ENCODE measurements around the gene KRT33A. TPM values are rescaled to one million over a fixed set of nuclear protein-coding genes. Genes with fewer than 3 reads are reported as not detected.

Gene KRT33A
- total and polyA plus RNA-seq, 2 experiments from 2014 or later: not detected

DNA sequence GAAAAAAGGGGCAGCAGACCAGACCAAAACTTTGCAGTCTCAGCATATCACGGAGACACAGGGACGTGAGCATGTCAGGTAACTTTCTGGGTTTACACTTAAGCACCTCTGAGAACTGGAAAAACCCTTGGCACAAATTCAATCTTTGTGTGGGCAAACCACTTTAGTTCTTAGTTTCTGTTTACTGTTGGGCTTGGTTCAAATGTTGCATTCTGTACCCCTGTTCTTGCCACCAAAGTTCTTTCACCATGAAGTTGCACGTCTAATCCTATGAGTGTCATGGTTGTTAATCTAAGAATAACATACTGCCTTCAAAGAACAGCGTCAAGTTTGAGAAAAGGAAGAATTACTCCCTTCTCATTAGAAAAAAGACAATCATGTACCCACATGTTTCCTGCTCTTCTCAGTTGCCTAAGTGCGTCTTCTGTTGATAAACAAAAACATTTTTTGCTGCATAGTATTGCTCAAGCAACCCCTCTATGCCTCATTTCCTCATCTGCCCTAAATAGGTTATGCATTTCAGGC lies 11.6 kb downstream of the KRT33A start:
- no peak overlapping the region for H3K4me3 ChIP-seq
- no peaks in the 10 kb centered on the region for H3K36me3 ChIP-seq (ENCODE audit: low read depth)
- no peak overlapping the region for H3K4me2 ChIP-seq (ENCODE audit: unreplicated experiment)
- no peaks in the 10 kb centered on the region for H3K4me1 ChIP-seq (ENCODE audit: insufficient read depth)
- no peaks in the 10 kb centered on the region for H3K9me3 ChIP-seq (ENCODE audit: low read depth)
- TF ChIP-seq EZH2 (IDR thresholded peaks at IDR 0.05; ENCODE audit: insufficient read depth, poor library complexity, severe bottlenecking) (no peak), EZH2phosphoT487 (IDR thresholded peaks at IDR 0.05; ENCODE audit: insufficient read depth, low read depth) (no peak)
- 54% methylated on average over 5 of the region's 5 CpGs for WGBS, 2 experiments (ENCODE audit: low coverage in 1 of 2, low lambda C conversion rate in 2 of 2, missing lambda C conversion rate in 2 of 2)
- H3K27me3 ChIP-seq (replicated peaks; ENCODE audit: insufficient read depth): no peaks in the 10 kb centered on the region
- H3K9ac ChIP-seq: no peak overlapping the region
- H3F3A ChIP-seq (ENCODE audit: insufficient read depth): peaks cover 11% of the 10 kb centered on the region; the same call in 1 of the 2 replicates
- H4K20me1 ChIP-seq (ENCODE audit: insufficient read depth): no peaks in the 10 kb centered on the region
- H3K79me2 ChIP-seq (ENCODE audit: insufficient read depth): no peaks in the 10 kb centered on the region
- H3K27ac ChIP-seq: no peak overlapping the region
- H3K9me2 ChIP-seq (ENCODE audit: insufficient read depth): no peaks in the 10 kb centered on the region
- peak; percentile 46 for DNase-seq
- 0 out of 2 replicates have a peak overlapping the region, but pooled peaks have one; percentile 24 for H2AFZ ChIP-seq
- in situ Hi-C loops (cut with MboI): loop anchor here (25.0 kb wide), 1 partner anchor 323 kb away; no protein-coding TSS in a partner anchor

DNA sequence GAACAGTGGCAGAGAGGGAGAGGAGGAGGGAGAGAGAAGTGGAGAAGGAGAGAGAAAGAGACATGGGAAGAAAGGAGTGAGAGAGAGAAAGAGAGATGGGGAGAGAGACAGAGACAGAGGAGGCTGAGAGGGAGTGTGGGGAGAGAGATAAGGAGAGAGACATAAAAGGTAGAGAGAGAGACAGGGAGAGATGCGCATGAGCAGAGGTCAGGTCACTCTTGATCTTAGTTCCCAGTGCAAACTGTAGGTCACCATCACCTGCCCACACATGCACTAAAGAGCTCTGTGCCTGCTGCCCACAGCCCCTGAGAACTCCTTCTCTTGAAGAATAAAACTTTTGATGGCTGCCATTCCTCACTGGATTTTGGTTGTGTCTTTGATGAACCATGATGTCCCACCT lies 14.9 kb downstream of the KRT33A start:
- no peak for DNase-seq
- no peak overlapping the region for H3K9ac ChIP-seq
- H3K27me3 ChIP-seq (replicated peaks; ENCODE audit: insufficient read depth): no peaks in the 10 kb centered on the region
- no peak overlapping the region for H3K27ac ChIP-seq
- no peak overlapping the region for H2AFZ ChIP-seq
- H3K4me3 ChIP-seq: no peak overlapping the region
- TF ChIP-seq EZH2 (IDR thresholded peaks at IDR 0.05; ENCODE audit: insufficient read depth, poor library complexity, severe bottlenecking) (no peak), EZH2phosphoT487 (IDR thresholded peaks at IDR 0.05; ENCODE audit: insufficient read depth, low read depth) (no peak)
- no peak overlapping the region for H3K4me2 ChIP-seq (ENCODE audit: unreplicated experiment)
- no peaks in the 10 kb centered on the region for H3K9me2 ChIP-seq (ENCODE audit: insufficient read depth)
- H3K9me3 ChIP-seq (ENCODE audit: low read depth): no peaks in the 10 kb centered on the region
- H3K79me2 ChIP-seq (ENCODE audit: insufficient read depth): no peaks in the 10 kb centered on the region
- no peaks in the 10 kb centered on the region for H3K4me1 ChIP-seq (ENCODE audit: insufficient read depth)
- in situ Hi-C loops (cut with MboI): loop anchor here (25.0 kb wide), 1 partner anchor 327 kb away; no protein-coding TSS in a partner anchor
- no peaks in the 10 kb centered on the region for H3K36me3 ChIP-seq (ENCODE audit: low read depth)
- peaks cover 11% of the 10 kb centered on the region; the same call in 1 of the 2 replicates for H3F3A ChIP-seq (ENCODE audit: insufficient read depth)
- no peaks in the 10 kb centered on the region for H4K20me1 ChIP-seq (ENCODE audit: insufficient read depth)
- WGBS, 2 experiments (ENCODE audit: low coverage in 1 of 2, low lambda C conversion rate in 2 of 2, missing lambda C conversion rate in 2 of 2): 95 to 100% methylated on average over 1 of the region's 1 CpG

DNA sequence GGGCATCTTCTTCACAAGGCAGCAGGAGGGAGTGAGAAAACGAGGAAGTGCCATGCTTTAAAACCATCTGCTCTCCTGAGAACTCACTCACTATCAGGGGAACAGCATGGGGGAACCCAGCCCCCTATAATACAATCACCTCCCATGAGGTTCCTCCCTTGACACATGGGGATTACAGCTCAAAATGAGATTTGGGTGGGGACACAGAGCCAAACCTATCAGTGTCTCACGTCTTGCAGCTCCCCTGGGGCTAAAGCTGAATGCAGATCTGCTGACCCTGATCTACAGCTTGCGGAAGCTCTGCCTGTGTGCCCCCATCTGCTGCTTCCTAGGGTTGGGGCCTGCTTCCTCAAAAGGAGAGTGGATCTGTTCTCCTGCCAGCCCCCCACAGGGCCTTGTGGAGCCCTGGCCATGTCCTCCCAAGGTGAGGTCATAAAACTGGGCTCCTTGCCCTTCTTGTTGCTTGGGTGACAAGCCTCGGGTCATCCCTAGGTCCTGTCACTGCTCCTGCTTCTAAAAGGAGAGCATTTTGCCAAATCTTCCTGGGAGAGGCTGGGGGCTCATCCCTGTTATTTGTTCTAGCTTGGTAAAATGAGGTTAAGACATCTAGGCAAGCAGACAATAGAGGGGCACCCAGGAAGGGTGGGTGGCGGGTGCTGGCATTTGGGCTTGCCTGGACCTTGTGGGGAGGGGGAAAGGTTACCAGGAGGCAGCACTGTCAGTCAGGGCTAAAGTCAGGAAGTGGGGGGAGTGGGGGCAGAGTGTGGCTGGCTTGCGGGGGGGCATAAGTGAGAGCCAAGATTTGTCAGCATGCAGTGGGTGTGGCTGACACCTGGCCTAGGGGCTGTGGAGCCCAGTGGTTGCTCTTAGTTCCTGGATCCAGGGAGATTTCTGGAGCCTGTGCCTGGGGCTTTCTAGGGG lies 16.0 kb downstream of the KRT33A start:
- no peak for TF ChIP-seq EZH2phosphoT487 (IDR thresholded peaks at IDR 0.05; ENCODE audit: insufficient read depth, low read depth)
- TF ChIP-seq EZH2 (IDR thresholded peaks at IDR 0.05; ENCODE audit: insufficient read depth, poor library complexity, severe bottlenecking): no peak
- Histone ChIP-seq H3K79me2 (ENCODE audit: insufficient read depth) (no peaks in the 10 kb centered on the region), H3K9me2 (ENCODE audit: insufficient read depth) (no peaks in the 10 kb centered on the region), H3K36me3 (ENCODE audit: low read depth) (no peaks in the 10 kb centered on the region), H3K4me3 (no peak overlapping the region), H3K27ac (no peak overlapping the region), H3K4me2 (ENCODE audit: unreplicated experiment) (no peak overlapping the region), H2AFZ (no peak overlapping the region), H3K4me1 (ENCODE audit: insufficient read depth) (no peaks in the 10 kb centered on the region), H3K9me3 (ENCODE audit: low read depth) (no peaks in the 10 kb centered on the region), H3K27me3 (replicated peaks; ENCODE audit: insufficient read depth) (no peaks in the 10 kb centered on the region), H4K20me1 (ENCODE audit: insufficient read depth) (no peaks in the 10 kb centered on the region), H3F3A (ENCODE audit: insufficient read depth) (peaks cover 11% of the 10 kb centered on the region; the same call in 1 of the 2 replicates), H3K9ac (no peak overlapping the region)
- in situ Hi-C loops (cut with MboI): loop anchor here (25.0 kb wide), 1 partner anchor 328 kb away; no protein-coding TSS in a partner anchor
- 88 to 96% methylated on average over 5 to 6 of the region's 6 CpGs for WGBS, 2 experiments (ENCODE audit: low coverage in 1 of 2, low lambda C conversion rate in 2 of 2, missing lambda C conversion rate in 2 of 2)
- peak; percentile 5 for DNase-seq

DNA sequence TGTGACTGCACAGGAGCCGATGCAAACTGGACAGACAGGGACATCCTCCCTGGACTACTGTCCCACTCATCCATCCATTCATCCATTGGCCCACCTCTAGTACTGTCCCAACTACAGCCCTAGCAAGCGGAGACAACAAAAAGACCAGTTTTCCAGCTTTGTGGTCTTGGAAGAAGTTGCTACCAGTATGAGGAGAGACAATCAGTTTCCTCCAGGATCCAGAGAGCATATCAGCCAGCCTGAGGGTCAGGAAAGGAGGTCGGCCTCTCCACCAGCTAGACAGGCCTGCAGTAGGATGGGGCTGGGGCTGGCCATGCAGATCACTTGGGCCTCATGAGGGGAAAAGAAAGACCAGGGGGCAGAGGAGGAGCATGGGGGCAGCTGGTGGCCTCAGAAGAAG lies 16.8 kb downstream of the KRT33A start:
- H3K9me2 ChIP-seq (ENCODE audit: insufficient read depth): no peaks in the 10 kb centered on the region
- no peak for DNase-seq
- no peaks in the 10 kb centered on the region for H3K4me1 ChIP-seq (ENCODE audit: insufficient read depth)
- H3K4me2 ChIP-seq (ENCODE audit: unreplicated experiment): no peak overlapping the region
- in situ Hi-C loops (cut with MboI): loop anchor here (25.0 kb wide), 1 partner anchor 328 kb away; no protein-coding TSS in a partner anchor
- TF ChIP-seq EZH2 (IDR thresholded peaks at IDR 0.05; ENCODE audit: insufficient read depth, poor library complexity, severe bottlenecking): no peak
- TF ChIP-seq EZH2phosphoT487 (IDR thresholded peaks at IDR 0.05; ENCODE audit: insufficient read depth, low read depth): no peak
- no peaks in the 10 kb centered on the region for H3K36me3 ChIP-seq (ENCODE audit: low read depth)
- H3K79me2 ChIP-seq (ENCODE audit: insufficient read depth): no peaks in the 10 kb centered on the region
- 98 to 100% methylated on average over 3 of the region's 3 CpGs for WGBS, 2 experiments (ENCODE audit: low coverage in 1 of 2, low lambda C conversion rate in 2 of 2, missing lambda C conversion rate in 2 of 2)
- no peak overlapping the region for H3K27ac ChIP-seq
- no peaks in the 10 kb centered on the region for H4K20me1 ChIP-seq (ENCODE audit: insufficient read depth)
- H3K9ac ChIP-seq: no peak overlapping the region
- no peaks in the 10 kb centered on the region for H3K9me3 ChIP-seq (ENCODE audit: low read depth)
- no peaks in the 10 kb centered on the region for H3K27me3 ChIP-seq (replicated peaks; ENCODE audit: insufficient read depth)
- no peak overlapping the region for H3K4me3 ChIP-seq
- no peak overlapping the region for H2AFZ ChIP-seq
- peaks cover 6% of the 10 kb centered on the region; the same call in 1 of the 2 replicates for H3F3A ChIP-seq (ENCODE audit: insufficient read depth)

Measured in GM23248 (cell line).